HepG2 (cell line): Measurements from ENCODE around the gene RASSF7. TPM values are rescaled to one million over a fixed set of nuclear protein-coding genes. Genes with fewer than 3 reads are reported as not detected.
A peak's percentile ranks its signal among the peaks of the same experiment; 100 is the strongest.

Experiments used
- CBX1 ChIP-seq: IDR thresholded peaks from one replicate; pipeline ENCODE4 v1.6.1; 2016; ENCODE audit warnings: antibody characterized with exemption, low read depth
- HDAC2 ChIP-seq: sonication (generic); formaldehyde crosslinking; IDR thresholded peaks from 2 replicates; pipeline ENCODE4 v1.4.0; 2020; ENCODE audit warnings: missing genetic modification reagents
- HIC2 ChIP-seq: sonication (generic); formaldehyde crosslinking; IDR thresholded peaks from 2 replicates; pipeline ENCODE4 v1.9.0; 2022; ENCODE audit warnings: low read depth, missing genetic modification reagents
- HMGA1 ChIP-seq: sonication (generic); formaldehyde crosslinking; conservative IDR thresholded peaks from 2 replicates; pipeline ENCODE4 v1.4.0; 2020; ENCODE audit warnings: missing genetic modification reagents
- HNF4A ChIP-seq: sonication (generic); formaldehyde crosslinking; IDR thresholded peaks from 2 replicates; pipeline ENCODE4 v1.4.0; 2020; ENCODE audit warnings: missing genetic modification reagents
- IKZF1 ChIP-seq: fragments of 450-650 bp; IDR thresholded peaks from 2 replicates; pipeline ENCODE4 v1.7.1; 2016
- MED1 ChIP-seq: sonication (generic); formaldehyde crosslinking; IDR thresholded peaks from 2 replicates; pipeline ENCODE4 v1.4.0; 2020; ENCODE audit warnings: missing genetic modification reagents
- NFIB ChIP-seq: sonication (generic); formaldehyde crosslinking; IDR thresholded peaks from 2 replicates; pipeline ENCODE4 v1.9.0; 2021; ENCODE audit warnings: missing genetic modification reagents, mild to moderate bottlenecking, borderline replicate concordance
- NFIC ChIP-seq: IDR thresholded peaks from 2 replicates; pipeline ENCODE4 v1.6.1; 2012; ENCODE audit warnings: mild to moderate bottlenecking, low read length, inconsistent platforms
- NFYC ChIP-seq: IDR thresholded peaks from 2 replicates; pipeline ENCODE4 v1.6.1; 2016; ENCODE audit warnings: missing genetic modification reagents, missing compliant biosample characterization
- NR2C2 ChIP-seq: sonication (generic); formaldehyde crosslinking; IDR thresholded peaks from 2 replicates; pipeline ENCODE4 v1.4.0; 2020; ENCODE audit warnings: missing genetic modification reagents, mild to moderate bottlenecking, moderate library complexity, borderline replicate concordance
- TCF12 ChIP-seq, 2 experiments: fragments of 450-650 bp in 1 of 2; sonication (generic) in 1 of 2; formaldehyde crosslinking in 1 of 2; IDR thresholded peaks; 2 replicates each; pipeline versions ENCODE4 v1.6.1 to v1.8.0; 2017 to 2022; ENCODE audit warnings: antibody characterized with exemption in 1 of 2, mild to moderate bottlenecking in 1 of 2, missing genetic modification reagents in 1 of 2, moderate library complexity in 1 of 2
- ZNF17 ChIP-seq: sonication (generic); formaldehyde crosslinking; IDR thresholded peaks from 2 replicates; pipeline ENCODE4 v1.5.0; 2020; ENCODE audit warnings: mild to moderate bottlenecking, missing genetic modification reagents
- ZNF205 ChIP-seq: IDR thresholded peaks from 2 replicates; pipeline ENCODE4 v1.6.1; 2018; ENCODE audit warnings: missing biosample characterization, missing genetic modification reagents
- ZSCAN12 ChIP-seq: sonication (generic); formaldehyde crosslinking; IDR thresholded peaks from 2 replicates; pipeline ENCODE4 v1.9.0; 2021; ENCODE audit warnings: mild to moderate bottlenecking, missing genetic modification reagents
- ZSCAN21 ChIP-seq: sonication (generic); formaldehyde crosslinking; IDR thresholded peaks from 2 replicates; pipeline ENCODE4 v1.8.0; 2022; ENCODE audit warnings: mild to moderate bottlenecking, missing genetic modification reagents, moderate library complexity, borderline replicate concordance
- polyA plus RNA-seq, 8 experiments: library from polyadenylated mRNA; depleted of rRNA in 3 of 8; stranded (reverse) in 7 of 8; unstranded in 1 of 8; fragments of >200 nt; fragmentation: Illumina TruSeq in 4 of 8; extraction: Trizol in 4 of 8; gene quantifications; 2 replicates each; pipeline versions ENCODE4 v1.2.1 to v1.2.3, GENCODE V29; 2011 to 2016; ENCODE audit warnings: low read depth in 4 of 8, missing spikeins in 1 of 8, mixed read lengths in 1 of 8; ENCODE audit not compliant: insufficient read depth in 1 of 8
- total RNA-seq, 5 experiments: library from RNA; depleted of rRNA; stranded (reverse); fragments of >200 nt; fragmentation: Illumina TruSeq; extraction: Trizol; gene quantifications; 2 replicates each; pipeline ENCODE4 v1.2.3, GENCODE V29; 2016; ENCODE audit warnings: low read depth in 1 of 5
- TF ChIP-seq, protein P1 (sequence below): sonication (generic); formaldehyde crosslinking; IDR thresholded peaks from 2 replicates; pipeline ENCODE4 v1.4.0; 2020; ENCODE audit warnings: mild to moderate bottlenecking, missing genetic modification reagents
- TF ChIP-seq, protein P2 (sequence below): sonication (generic); formaldehyde crosslinking; IDR thresholded peaks from 2 replicates; pipeline ENCODE4 v1.5.1; 2020; ENCODE audit warnings: missing genetic modification reagents, mild to moderate bottlenecking, borderline replicate concordance
- TF ChIP-seq, protein P3 (sequence below): sonication (generic); formaldehyde crosslinking; IDR thresholded peaks from 2 replicates; pipeline ENCODE4 v1.4.0; 2020; ENCODE audit warnings: mild to moderate bottlenecking, low read depth, missing genetic modification reagents

The RASSF7 gene
- total and polyA plus RNA-seq, 2 of the 13 experiments (the other 11 are each of a cell fraction or from before 2014, with no cell fraction given), result 20.2 to 28.6 TPM

- TF ChIP-seq ZSCAN21 (CRISPR knock-in tag) (peak; percentile 30; the same call in 1 of the 2 replicates), ZNF205 (0 out of 2 replicates have a peak, but pooled peaks have one; percentile 18), NFIC (no peak), MED1 (CRISPR knock-in tag) (no peak), ZSCAN12 (CRISPR knock-in tag) (0 out of 2 replicates have a peak, but pooled peaks have one; percentile 29), HIC2 (CRISPR knock-in tag) (peak; percentile 68; the same call in 1 of the 2 replicates), CBX1 (no peak), HDAC2 (CRISPR knock-in tag) (no peak), NFYC (CRISPR knock-in tag) (peak; percentile 89), NFIB (no peak), TCF12 (IDR thresholded peaks at IDR 0.05) (no peak), TCF12 (CRISPR knock-in tag; IDR thresholded peaks at IDR 0.05) (0 out of 2 replicates have a peak, but pooled peaks have one; percentile 24), NR2C2 (CRISPR knock-in tag) (peak; percentile 92), ZNF17 (CRISPR knock-in tag) (0 out of 2 replicates have a peak, but pooled peaks have one; percentile 30), HNF4A (peak; percentile 59; the same call in 1 of the 2 replicates), HMGA1 (CRISPR knock-in tag) (no peak), IKZF1 (no peak)
- TF ChIP-seq, protein P1, sequence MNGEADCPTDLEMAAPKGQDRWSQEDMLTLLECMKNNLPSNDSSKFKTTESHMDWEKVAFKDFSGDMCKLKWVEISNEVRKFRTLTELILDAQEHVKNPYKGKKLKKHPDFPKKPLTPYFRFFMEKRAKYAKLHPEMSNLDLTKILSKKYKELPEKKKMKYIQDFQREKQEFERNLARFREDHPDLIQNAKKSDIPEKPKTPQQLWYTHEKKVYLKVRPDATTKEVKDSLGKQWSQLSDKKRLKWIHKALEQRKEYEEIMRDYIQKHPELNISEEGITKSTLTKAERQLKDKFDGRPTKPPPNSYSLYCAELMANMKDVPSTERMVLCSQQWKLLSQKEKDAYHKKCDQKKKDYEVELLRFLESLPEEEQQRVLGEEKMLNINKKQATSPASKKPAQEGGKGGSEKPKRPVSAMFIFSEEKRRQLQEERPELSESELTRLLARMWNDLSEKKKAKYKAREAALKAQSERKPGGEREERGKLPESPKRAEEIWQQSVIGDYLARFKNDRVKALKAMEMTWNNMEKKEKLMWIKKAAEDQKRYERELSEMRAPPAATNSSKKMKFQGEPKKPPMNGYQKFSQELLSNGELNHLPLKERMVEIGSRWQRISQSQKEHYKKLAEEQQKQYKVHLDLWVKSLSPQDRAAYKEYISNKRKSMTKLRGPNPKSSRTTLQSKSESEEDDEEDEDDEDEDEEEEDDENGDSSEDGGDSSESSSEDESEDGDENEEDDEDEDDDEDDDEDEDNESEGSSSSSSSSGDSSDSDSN (CRISPR knock-in tag), result peak; percentile 75
- TF ChIP-seq, protein P2, sequence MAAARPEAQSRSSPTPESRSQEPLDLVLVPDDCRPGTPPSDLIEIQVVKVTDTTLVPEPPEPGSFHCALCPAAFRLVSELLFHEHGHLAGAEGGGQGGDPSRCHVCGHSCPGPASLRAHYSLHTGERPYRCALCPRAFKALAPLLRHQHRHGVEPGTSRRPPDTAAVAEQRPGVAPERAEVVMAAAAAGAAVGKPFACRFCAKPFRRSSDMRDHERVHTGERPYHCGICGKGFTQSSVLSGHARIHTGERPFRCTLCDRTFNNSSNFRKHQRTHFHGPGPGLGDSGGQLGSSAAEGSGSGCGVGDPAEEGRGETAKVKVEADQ, result peak; percentile 45; the same call in 1 of the 2 replicates
- TF ChIP-seq, protein P3, sequence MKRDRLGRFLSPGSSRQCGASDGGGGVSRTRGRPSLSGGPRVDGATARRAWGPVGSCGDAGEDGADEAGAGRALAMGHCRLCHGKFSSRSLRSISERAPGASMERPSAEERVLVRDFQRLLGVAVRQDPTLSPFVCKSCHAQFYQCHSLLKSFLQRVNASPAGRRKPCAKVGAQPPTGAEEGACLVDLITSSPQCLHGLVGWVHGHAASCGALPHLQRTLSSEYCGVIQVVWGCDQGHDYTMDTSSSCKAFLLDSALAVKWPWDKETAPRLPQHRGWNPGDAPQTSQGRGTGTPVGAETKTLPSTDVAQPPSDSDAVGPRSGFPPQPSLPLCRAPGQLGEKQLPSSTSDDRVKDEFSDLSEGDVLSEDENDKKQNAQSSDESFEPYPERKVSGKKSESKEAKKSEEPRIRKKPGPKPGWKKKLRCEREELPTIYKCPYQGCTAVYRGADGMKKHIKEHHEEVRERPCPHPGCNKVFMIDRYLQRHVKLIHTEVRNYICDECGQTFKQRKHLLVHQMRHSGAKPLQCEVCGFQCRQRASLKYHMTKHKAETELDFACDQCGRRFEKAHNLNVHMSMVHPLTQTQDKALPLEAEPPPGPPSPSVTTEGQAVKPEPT, result 0 out of 2 replicates have a peak, but pooled peaks have one; percentile 21
Measured at GRCh38 chr11:560305-561147, at the start of gene RASSF7, which contains the start of gene LMNTD2 (continued).
